Suprapubic skin (tissue), 3 donors: Measurements from ENCODE around the gene SLC43A1.

Experiments
- POLR2A ChIP-seq, 2 donors: fragments of 450-650 bp; IDR thresholded peaks; one replicate each; pipeline ENCODE4 v1.6.1; 2017; ENCODE audit warnings: antibody characterized with exemption in 2 of 2, mild to moderate bottlenecking in 2 of 2, moderate library complexity in 2 of 2
- TF ChIP-seq, protein P1 (sequence below), 2 donors: fragments of 200-600 bp in 1 of 2; fragments of 450-650 bp in 1 of 2; sonication (generic) in 1 of 2; IDR thresholded peaks; one replicate each; pipeline ENCODE4 v1.5.1; 2016 to 2019; ENCODE audit warnings: antibody characterized with exemption in 2 of 2, mild to moderate bottlenecking in 1 of 2, moderate library complexity in 1 of 2

DNA sequence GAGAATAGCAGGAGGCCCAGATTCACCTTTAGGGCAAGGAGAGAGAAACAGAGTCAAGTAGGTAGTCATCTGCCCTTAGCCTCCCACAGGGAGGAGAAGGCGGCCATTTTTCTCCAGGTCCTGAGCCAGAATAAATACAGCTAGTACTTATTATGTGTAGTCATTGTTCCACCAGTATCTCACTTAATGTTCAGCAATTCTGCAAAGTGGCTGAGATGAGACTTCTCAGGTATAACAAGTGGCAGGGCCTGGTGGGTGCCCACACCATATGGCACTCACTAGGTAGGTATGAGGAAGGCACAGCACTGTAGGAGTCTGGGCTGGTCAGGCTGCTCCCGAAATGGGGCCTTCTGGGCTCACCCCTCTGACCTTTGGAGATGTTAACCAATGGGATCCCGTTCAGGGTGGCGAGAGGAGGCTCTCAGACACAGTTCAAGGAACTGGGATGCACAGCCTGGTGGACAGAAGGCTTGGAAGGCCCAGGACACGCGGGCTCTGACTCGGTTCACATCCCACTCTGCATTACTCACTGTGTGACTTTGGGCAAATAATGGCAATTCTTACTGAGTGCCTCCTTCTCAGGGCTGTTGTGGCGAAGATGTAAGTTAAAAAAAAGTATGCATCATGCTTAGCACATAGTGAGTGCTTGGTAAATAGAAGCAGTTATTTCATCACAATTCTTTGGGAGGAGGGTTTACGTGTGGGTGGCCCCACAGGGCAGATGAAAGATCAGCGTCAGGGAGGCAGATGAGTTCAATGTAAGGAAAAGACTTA lies 30.1 kb downstream of the SLC43A1 start:
- TF ChIP-seq, protein P1, sequence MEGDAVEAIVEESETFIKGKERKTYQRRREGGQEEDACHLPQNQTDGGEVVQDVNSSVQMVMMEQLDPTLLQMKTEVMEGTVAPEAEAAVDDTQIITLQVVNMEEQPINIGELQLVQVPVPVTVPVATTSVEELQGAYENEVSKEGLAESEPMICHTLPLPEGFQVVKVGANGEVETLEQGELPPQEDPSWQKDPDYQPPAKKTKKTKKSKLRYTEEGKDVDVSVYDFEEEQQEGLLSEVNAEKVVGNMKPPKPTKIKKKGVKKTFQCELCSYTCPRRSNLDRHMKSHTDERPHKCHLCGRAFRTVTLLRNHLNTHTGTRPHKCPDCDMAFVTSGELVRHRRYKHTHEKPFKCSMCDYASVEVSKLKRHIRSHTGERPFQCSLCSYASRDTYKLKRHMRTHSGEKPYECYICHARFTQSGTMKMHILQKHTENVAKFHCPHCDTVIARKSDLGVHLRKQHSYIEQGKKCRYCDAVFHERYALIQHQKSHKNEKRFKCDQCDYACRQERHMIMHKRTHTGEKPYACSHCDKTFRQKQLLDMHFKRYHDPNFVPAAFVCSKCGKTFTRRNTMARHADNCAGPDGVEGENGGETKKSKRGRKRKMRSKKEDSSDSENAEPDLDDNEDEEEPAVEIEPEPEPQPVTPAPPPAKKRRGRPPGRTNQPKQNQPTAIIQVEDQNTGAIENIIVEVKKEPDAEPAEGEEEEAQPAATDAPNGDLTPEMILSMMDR (IDR thresholded peaks at IDR 0.05) = no peak
- no peak for TF ChIP-seq POLR2A (IDR thresholded peaks at IDR 0.05)
